WERI-Rb-1 (cell line): Measurements from ENCODE around the gene TMEM131L.
A peak's percentile ranks its signal among the peaks of the same experiment; 100 is the strongest.

Experiments
- DNase-seq: peaks from one replicate; pipeline ENCODE4 v3.0.0-alpha.2; 2020
- H3K27ac ChIP-seq: fragments of 250-450 bp; sonication (Bioruptor Pico); 2 replicates; pipeline ENCODE4 v1.5.1; 2020; ENCODE audit warnings: mild to moderate bottlenecking, moderate library complexity
- H3K27me3 ChIP-seq: fragments of 250-450 bp; sonication (Bioruptor Pico); 2 replicates; pipeline ENCODE4 v1.5.1; 2021; ENCODE audit warnings: mild to moderate bottlenecking, low read depth, moderate library complexity; ENCODE audit not compliant: insufficient read depth, severe bottlenecking
- H3K36me3 ChIP-seq: fragments of 250-450 bp; sonication (Bioruptor Pico); 2 replicates; pipeline ENCODE4 v1.5.1; 2020; ENCODE audit warnings: mild to moderate bottlenecking, moderate library complexity
- H3K4me3 ChIP-seq: 2 replicates; pipeline ENCODE4 v1.5.1; 2011; ENCODE audit warnings: low read depth, mild to moderate bottlenecking, control low read depth, low read length
- H3K9me3 ChIP-seq: fragments of 250-450 bp; sonication (Bioruptor Pico); 2 replicates; pipeline ENCODE4 v1.5.1; 2021; ENCODE audit warnings: mild to moderate bottlenecking, moderate library complexity; ENCODE audit not compliant: severe bottlenecking
- CTCF ChIP-seq: IDR thresholded peaks from 2 replicates; pipeline ENCODE4 v1.5.1; 2011; ENCODE audit warnings: low read depth, mild to moderate bottlenecking, control low read depth, inconsistent platforms, low read length

Gene TMEM131L

GRCh38 chr4:153541456-153542096 is 75.4 kb downstream of the TMEM131L start:
- TF ChIP-seq CTCF: no peak
- Histone ChIP-seq H3K36me3 (no peaks in the 10 kb centered on the region), H3K27me3 (no peaks in the 10 kb centered on the region), H3K27ac (no peak overlapping the region), H3K4me3 (no peak overlapping the region), H3K9me3 (no peaks in the 10 kb centered on the region)
- DNase-seq: no peak

GRCh38 chr4:153542131-153542530 is 76.0 kb downstream of the TMEM131L start:
- no peak for TF ChIP-seq CTCF
- no peak for DNase-seq
- Histone ChIP-seq H3K36me3 (no peaks in the 10 kb centered on the region), H3K27ac (no peak overlapping the region), H3K27me3 (no peaks in the 10 kb centered on the region), H3K9me3 (no peaks in the 10 kb centered on the region), H3K4me3 (no peak overlapping the region)

GRCh38 chr4:153542834-153543233 is 76.7 kb downstream of the TMEM131L start:
- Histone ChIP-seq H3K27ac (no peak overlapping the region), H3K36me3 (no peaks in the 10 kb centered on the region), H3K9me3 (no peaks in the 10 kb centered on the region), H3K4me3 (no peak overlapping the region), H3K27me3 (no peaks in the 10 kb centered on the region)
- DNase-seq: no peak
- TF ChIP-seq CTCF: peak; percentile 36; the same call in 1 of the 2 replicates

GRCh38 chr4:153543351-153543750 is 77.2 kb downstream of the TMEM131L start:
- Histone ChIP-seq H3K9me3 (no peaks in the 10 kb centered on the region), H3K27me3 (no peaks in the 10 kb centered on the region), H3K36me3 (no peaks in the 10 kb centered on the region), H3K27ac (no peak overlapping the region), H3K4me3 (no peak overlapping the region)
- no peak for TF ChIP-seq CTCF
- DNase-seq: no peak

- Histone ChIP-seq H3K9me3 (no peaks in the 10 kb centered on the region), H3K27ac (no peak overlapping the region), H3K27me3 (no peaks in the 10 kb centered on the region), H3K36me3 (no peaks in the 10 kb centered on the region), H3K4me3 (no peak overlapping the region)
- TF ChIP-seq CTCF: no peak
- DNase-seq: no peak
Measured at GRCh38 chr4:153545822-153546221, 79.7 kb downstream of the TMEM131L start.

GRCh38 chr4:153546280-153546679 is 80.1 kb downstream of the TMEM131L start:
- H3K27ac ChIP-seq: no peak overlapping the region
- H3K27me3 ChIP-seq: no peaks in the 10 kb centered on the region
- TF ChIP-seq CTCF: no peak
- no peaks in the 10 kb centered on the region for H3K9me3 ChIP-seq
- DNase-seq: no peak
- H3K36me3 ChIP-seq: no peaks in the 10 kb centered on the region
- H3K4me3 ChIP-seq: no peak overlapping the region
